DOHH2 (cell line): Measurements from ENCODE around the gene SLN.

Experiments used
- EZH2phosphoT487 ChIP-seq: fragments of 200-600 bp; sonication (generic); IDR thresholded peaks from 2 replicates; pipeline ENCODE4 v1.6.1; 2017; ENCODE audit warnings: borderline replicate concordance, mild to moderate bottlenecking, antibody characterized with exemption, low read length, moderate library complexity, mixed read lengths
- TF ChIP-seq, protein P1 (sequence below): fragments of 200-600 bp; sonication (generic); IDR thresholded peaks from one replicate; pipeline ENCODE4 v1.5.1; 2014; ENCODE audit warnings: antibody characterized with exemption, mild to moderate bottlenecking, low read depth, low read length; ENCODE audit not compliant: poor library complexity, severe bottlenecking

DNA sequence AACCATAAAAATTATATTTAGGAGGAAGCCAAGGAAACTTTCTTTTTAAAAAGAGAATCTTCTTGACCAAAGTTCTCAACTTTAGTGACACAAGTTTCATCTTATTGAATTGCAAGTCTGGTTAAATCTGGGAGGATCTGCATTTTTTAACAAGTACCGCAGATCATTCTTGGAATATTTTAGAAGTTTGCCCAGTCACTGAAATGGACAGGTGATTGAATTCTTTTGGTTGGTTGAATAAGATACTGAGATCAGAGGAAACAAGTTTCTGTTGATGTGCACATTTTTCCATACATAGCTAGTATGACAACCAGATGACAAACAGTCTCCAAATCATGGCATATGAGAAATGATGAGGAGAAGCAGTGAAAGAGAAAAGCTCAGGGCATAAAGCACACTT, 50.2 kb downstream of the SLN start:
- TF ChIP-seq, protein P1, sequence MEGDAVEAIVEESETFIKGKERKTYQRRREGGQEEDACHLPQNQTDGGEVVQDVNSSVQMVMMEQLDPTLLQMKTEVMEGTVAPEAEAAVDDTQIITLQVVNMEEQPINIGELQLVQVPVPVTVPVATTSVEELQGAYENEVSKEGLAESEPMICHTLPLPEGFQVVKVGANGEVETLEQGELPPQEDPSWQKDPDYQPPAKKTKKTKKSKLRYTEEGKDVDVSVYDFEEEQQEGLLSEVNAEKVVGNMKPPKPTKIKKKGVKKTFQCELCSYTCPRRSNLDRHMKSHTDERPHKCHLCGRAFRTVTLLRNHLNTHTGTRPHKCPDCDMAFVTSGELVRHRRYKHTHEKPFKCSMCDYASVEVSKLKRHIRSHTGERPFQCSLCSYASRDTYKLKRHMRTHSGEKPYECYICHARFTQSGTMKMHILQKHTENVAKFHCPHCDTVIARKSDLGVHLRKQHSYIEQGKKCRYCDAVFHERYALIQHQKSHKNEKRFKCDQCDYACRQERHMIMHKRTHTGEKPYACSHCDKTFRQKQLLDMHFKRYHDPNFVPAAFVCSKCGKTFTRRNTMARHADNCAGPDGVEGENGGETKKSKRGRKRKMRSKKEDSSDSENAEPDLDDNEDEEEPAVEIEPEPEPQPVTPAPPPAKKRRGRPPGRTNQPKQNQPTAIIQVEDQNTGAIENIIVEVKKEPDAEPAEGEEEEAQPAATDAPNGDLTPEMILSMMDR = no peak
- TF ChIP-seq EZH2phosphoT487 = no peak
